ENCODE data around the gene JSRP1.

Gene JSRP1

DNA sequence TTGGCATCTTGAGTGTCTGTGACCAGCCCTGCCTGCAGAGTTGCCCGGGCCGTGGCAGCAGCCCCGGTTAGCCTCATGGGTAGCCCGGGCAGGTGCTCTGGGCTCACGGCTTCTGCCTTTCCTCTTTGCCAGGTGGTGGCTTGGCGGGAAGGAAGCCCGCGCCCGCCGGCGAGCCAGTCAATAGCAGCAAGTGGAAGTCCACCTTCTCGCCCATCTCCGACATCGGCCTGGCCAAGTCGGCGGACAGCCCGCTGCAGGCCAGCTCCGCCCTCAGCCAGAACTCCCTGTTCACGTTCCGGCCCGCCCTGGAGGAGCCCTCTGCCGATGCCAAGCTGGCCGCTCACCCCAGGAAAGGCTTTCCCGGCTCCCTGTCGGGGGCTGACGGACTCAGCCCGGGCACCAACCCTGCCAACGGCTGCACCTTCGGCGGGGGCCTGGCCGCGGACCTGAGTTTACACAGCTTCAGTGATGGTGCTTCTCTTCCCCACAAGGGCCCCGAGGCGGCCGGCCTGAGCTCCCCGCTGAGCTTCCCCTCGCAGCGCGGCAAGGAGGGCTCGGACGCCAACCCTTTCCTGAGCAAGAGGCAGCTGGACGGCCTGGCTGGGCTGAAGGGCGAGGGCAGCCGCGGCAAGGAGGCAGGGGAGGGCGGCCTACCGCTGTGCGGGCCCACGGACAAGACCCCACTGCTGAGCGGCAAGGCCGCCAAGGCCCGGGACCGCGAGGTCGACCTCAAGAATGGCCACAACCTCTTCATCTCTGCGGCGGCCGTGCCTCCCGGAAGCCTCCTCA lies 30.0 kb downstream of the JSRP1 start:
- no peak for TF ChIP-seq FOXM1 (IDR thresholded peaks at IDR 0.05; ENCODE audit: borderline replicate concordance)
- no peak for TF ChIP-seq SP1 (IDR thresholded peaks at IDR 0.05)
- no peak for TF ChIP-seq LEF1 (IDR thresholded peaks at IDR 0.05; ENCODE audit: borderline replicate concordance)
- no peak for TF ChIP-seq L3MBTL2 (conservative IDR thresholded peaks at IDR 0.05)
- no peak for TF ChIP-seq ZNF384 (IDR thresholded peaks at IDR 0.05)
- no peak for TF ChIP-seq BHLHE40 (IDR thresholded peaks at IDR 0.05; ENCODE audit: borderline replicate concordance)
- TF ChIP-seq HDGF (IDR thresholded peaks at IDR 0.05; ENCODE audit: borderline replicate concordance): no peak
- TF ChIP-seq FOXK2 (IDR thresholded peaks at IDR 0.05): no peak
- TF ChIP-seq, protein P1, sequence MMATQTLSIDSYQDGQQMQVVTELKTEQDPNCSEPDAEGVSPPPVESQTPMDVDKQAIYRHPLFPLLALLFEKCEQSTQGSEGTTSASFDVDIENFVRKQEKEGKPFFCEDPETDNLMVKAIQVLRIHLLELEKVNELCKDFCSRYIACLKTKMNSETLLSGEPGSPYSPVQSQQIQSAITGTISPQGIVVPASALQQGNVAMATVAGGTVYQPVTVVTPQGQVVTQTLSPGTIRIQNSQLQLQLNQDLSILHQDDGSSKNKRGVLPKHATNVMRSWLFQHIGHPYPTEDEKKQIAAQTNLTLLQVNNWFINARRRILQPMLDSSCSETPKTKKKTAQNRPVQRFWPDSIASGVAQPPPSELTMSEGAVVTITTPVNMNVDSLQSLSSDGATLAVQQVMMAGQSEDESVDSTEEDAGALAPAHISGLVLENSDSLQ (IDR thresholded peaks at IDR 0.05): no peak
- TF ChIP-seq SUZ12 (IDR thresholded peaks at IDR 0.05): no peak
- no peak for TF ChIP-seq ELF4 (IDR thresholded peaks at IDR 0.05)
- ChIA-PET POLR2A (no interaction called here), CTCF (no interaction called here)
- no peak for DNase-seq (ENCODE audit: extremely low spot score)

DNA sequence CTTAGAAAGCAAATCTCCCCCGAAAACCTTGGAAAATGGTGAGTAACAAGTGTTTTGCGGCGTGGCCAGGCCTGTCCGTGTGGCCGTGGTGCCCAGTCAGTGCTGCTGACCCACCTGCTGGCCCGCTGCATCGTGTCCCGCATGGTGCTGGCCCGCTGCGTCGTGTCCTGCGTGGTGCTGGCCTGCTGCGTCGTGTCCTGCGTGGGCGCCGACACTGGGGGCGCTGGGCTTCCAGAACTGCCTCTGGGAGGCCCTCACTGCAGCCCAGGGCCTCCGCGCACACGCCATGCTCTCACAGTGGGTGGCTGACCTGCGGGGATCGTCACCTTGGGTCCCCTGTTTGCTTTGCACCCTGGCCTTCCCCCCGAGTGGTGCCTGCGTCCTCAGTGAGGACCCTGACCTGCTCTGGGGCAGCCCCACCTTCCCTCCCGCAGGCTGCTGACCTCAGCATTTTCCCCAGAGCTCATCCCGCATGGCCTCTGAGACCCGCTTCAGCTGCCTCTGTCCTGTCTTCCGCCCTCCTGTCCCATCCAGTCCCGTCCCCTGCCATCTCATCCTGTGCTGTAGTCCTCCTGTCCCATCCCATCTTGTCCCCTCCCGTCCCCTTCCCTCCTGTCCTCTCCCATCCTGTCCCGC lies 30.7 kb downstream of the JSRP1 start:
- CTCF ChIA-PET: no interaction called here
- no peak for DNase-seq (ENCODE audit: extremely low spot score)
- TF ChIP-seq ELF4 (IDR thresholded peaks at IDR 0.05) (no peak), FOXK2 (IDR thresholded peaks at IDR 0.05) (no peak), TARDBP (IDR thresholded peaks at IDR 0.05) (no peak), BHLHE40 (IDR thresholded peaks at IDR 0.05; ENCODE audit: borderline replicate concordance) (no peak), SUZ12 (IDR thresholded peaks at IDR 0.05) (no peak), FOXM1 (IDR thresholded peaks at IDR 0.05; ENCODE audit: borderline replicate concordance) (no peak), ZNF384 (IDR thresholded peaks at IDR 0.05) (no peak), CTBP1 (IDR thresholded peaks at IDR 0.05; ENCODE audit: borderline replicate concordance) (no peak), HDGF (IDR thresholded peaks at IDR 0.05; ENCODE audit: borderline replicate concordance) (no peak), FOXA1 (IDR thresholded peaks at IDR 0.05) (no peak), NFRKB (IDR thresholded peaks at IDR 0.05) (no peak), LEF1 (IDR thresholded peaks at IDR 0.05; ENCODE audit: borderline replicate concordance) (no peak), L3MBTL2 (conservative IDR thresholded peaks at IDR 0.05) (no peak), SP1 (IDR thresholded peaks at IDR 0.05) (no peak), ARNT (IDR thresholded peaks at IDR 0.05) (no peak)
- TF ChIP-seq, protein P1 (IDR thresholded peaks at IDR 0.05): no peak
- POLR2A ChIA-PET: no interaction called here

DNA sequence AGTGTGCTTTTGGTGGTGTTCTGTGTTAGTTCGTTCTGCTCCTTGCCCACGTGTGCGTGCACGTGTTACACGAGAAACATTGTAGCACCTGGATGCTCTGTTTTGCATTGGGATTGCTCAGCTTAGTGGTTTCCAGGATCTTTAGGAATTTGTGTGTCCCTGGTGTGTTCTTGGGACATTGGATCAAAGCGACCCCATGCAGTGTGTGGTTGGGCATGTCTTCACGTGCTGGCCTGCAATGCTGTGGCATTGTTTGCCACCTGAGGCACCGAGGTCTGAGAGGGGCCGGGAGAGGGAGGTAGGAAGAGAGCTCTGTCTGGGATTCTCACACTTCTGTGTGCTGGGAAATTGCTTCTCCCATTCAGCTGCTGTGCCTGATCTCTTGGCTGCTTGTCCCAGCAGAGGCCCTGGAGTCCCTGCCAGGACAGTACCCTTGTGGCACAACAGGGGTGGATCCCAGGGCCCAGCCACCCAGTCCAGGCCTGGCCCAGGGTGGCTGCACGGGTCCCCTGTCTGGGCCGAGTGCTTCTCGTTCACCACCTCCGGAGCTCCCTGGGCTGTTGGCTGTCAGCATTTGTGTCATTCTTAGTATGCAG lies 31.4 kb downstream of the JSRP1 start:
- TF ChIP-seq L3MBTL2 (conservative IDR thresholded peaks at IDR 0.05) (no peak), HDGF (IDR thresholded peaks at IDR 0.05; ENCODE audit: borderline replicate concordance) (no peak), FOXK2 (IDR thresholded peaks at IDR 0.05) (no peak), ZNF384 (IDR thresholded peaks at IDR 0.05) (no peak)
- DNase-seq (ENCODE audit: extremely low spot score): no peak
- CTCF ChIA-PET: no interaction called here
- POLR2A ChIA-PET: no interaction called here

DNA sequence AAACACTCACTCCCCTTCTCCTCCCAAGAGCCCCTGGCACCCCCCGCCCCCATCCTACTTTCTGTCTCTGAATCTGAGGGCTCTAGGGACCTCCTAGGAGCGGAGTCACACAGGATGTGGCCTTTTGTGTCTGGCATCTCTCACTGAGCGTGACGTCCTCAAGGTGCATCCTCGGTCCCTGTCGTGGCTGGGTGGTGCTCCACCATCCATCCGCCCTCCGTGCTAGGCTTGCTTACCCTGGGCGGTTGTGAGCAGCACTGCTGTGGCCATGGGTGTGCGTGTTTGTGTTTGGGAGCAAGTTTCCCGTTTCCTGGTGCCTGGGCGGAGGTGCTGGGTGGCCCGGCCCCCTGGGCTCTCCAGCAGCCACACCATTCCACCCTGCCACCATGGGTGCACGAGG lies 32.3 kb downstream of the JSRP1 start:
- TF ChIP-seq L3MBTL2 (conservative IDR thresholded peaks at IDR 0.05): no peak
- no peak for TF ChIP-seq NFRKB (IDR thresholded peaks at IDR 0.05)
- no peak for TF ChIP-seq LEF1 (IDR thresholded peaks at IDR 0.05; ENCODE audit: borderline replicate concordance)
- no peak for TF ChIP-seq FOXA1 (IDR thresholded peaks at IDR 0.05)
- no peak for TF ChIP-seq SUZ12 (IDR thresholded peaks at IDR 0.05)
- no peak for TF ChIP-seq TARDBP (IDR thresholded peaks at IDR 0.05)
- TF ChIP-seq ELF4 (IDR thresholded peaks at IDR 0.05): no peak
- TF ChIP-seq, protein P1 (IDR thresholded peaks at IDR 0.05): no peak
- no peak for TF ChIP-seq ZNF384 (IDR thresholded peaks at IDR 0.05)
- no peak for TF ChIP-seq FOXK2 (IDR thresholded peaks at IDR 0.05)
- no peak for TF ChIP-seq ARNT (IDR thresholded peaks at IDR 0.05)
- no peak for TF ChIP-seq BHLHE40 (IDR thresholded peaks at IDR 0.05; ENCODE audit: borderline replicate concordance)
- TF ChIP-seq HDGF (IDR thresholded peaks at IDR 0.05; ENCODE audit: borderline replicate concordance): no peak
- no peak for TF ChIP-seq FOXM1 (IDR thresholded peaks at IDR 0.05; ENCODE audit: borderline replicate concordance)
- no peak for TF ChIP-seq CTBP1 (IDR thresholded peaks at IDR 0.05; ENCODE audit: borderline replicate concordance)
- TF ChIP-seq SP1 (IDR thresholded peaks at IDR 0.05): no peak
- CTCF ChIA-PET: no interaction called here

DNA sequence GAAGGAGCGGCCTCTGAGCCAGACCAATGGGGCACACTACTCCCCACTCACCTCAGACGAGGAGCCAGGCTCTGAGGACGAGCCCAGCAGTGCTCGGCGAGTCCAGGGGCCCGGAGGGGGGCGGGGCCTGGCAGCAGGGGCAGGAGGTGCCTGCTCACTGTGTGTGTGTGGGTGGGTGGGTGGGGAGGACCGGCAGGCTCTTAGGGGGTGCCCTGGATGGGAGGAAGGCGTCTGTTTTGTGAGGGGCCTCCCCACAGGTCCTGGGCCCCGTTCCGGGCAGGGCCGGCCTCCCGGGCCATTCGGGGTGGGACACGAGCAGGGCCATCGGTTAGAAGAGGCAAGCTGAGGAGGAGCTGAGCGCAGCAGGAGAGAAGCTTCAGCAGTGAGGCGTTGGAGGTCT lies 32.8 kb downstream of the JSRP1 start:
- DNase-seq (ENCODE audit: extremely low spot score): no peak
- TF ChIP-seq TARDBP (IDR thresholded peaks at IDR 0.05) (no peak), ELF4 (IDR thresholded peaks at IDR 0.05) (no peak), LEF1 (IDR thresholded peaks at IDR 0.05; ENCODE audit: borderline replicate concordance) (no peak), SUZ12 (IDR thresholded peaks at IDR 0.05) (no peak)
- TF ChIP-seq, protein P1 (IDR thresholded peaks at IDR 0.05): no peak
- CTCF ChIA-PET: no interaction called here

More for the DNA sequence above, 32.3 kb downstream of the JSRP1 start:
- no peak for DNase-seq (ENCODE audit: extremely low spot score)
- POLR2A ChIA-PET: no interaction called here

More for the DNA sequence above, 32.8 kb downstream of the JSRP1 start:
- POLR2A ChIA-PET: no interaction called here

All from HEK293T (cell line).